Pancreas (tissue), 10 donors: ENCODE data around the gene CPSF6. TPM values are rescaled to one million over a fixed set of nuclear protein-coding genes. Genes with fewer than 3 reads are reported as not detected.
A peak's percentile ranks its signal among the peaks of the same experiment; 100 is the strongest.

ENCODE experiments used
- ATAC-seq, 4 donors: fragments of 200-7000 bp; cut with Tn5 transposase; one replicate each; pipeline versions ENCODE4 v1.8.0 to v1.9.1; 2020; ENCODE audit warnings: mild to moderate bottlenecking in 4 of 4, moderate library complexity in 4 of 4
- DNase-seq, 6 donors: peaks; one replicate each; pipeline ENCODE4 v3.0.0-alpha.2; 2020
- FAIRE-seq: peaks from 2 replicates; lab custom pipeline; 2012; peaks lifted over from hg19 to GRCh38; lab: Jason Lieb, UNC
- H3K27ac ChIP-seq, 4 donors: fragments of 200-600 bp; sonication (generic); 1 replicate in 3 of 4; 2 replicates in 1 of 4; pipeline versions ENCODE4 v1.5.0 to v1.8.0; 2020
- H3K27me3 ChIP-seq, 4 donors: fragments of 200-600 bp; one replicate each; pipeline ENCODE4 v1.8.0; 2021
- H3K36me3 ChIP-seq, 3 donors: fragments of 200-600 bp; sonication (generic) in 1 of 3; one replicate each; pipeline versions ENCODE4 v1.5.0 to v1.8.0; 2020 to 2021
- H3K4me1 ChIP-seq, 3 donors: fragments of 200-600 bp; one replicate each; pipeline ENCODE4 v1.8.0; 2021
- H3K4me3 ChIP-seq, 4 donors: fragments of 200-600 bp; sonication (generic) in 2 of 4; one replicate each; pipeline versions ENCODE4 v1.5.0 to v1.8.0; 2020 to 2021
- H3K9me3 ChIP-seq, 4 donors: fragments of 200-600 bp; one replicate each; pipeline ENCODE4 v1.8.0; 2021
- WGBS, 2 donors: extraction: QIAGEN DNeasy Blood & Tissue Kit; methylation state at CpG; one replicate each; pipeline ENCODE4 v1.1.7; 2013; 5-methylcytosine and 5-hydroxymethylcytosine counted together
- intact Hi-C, 3 donors: fragments of 100-400 bp; cut with DNase I; formaldehyde crosslinking; loops; one replicate each; pipeline versions ENCODE4 v1.11.1 to v1.14.2; 2022
- microRNA-seq, 2 donors: library from miRNA; unstranded; fragments of <30 nt; microRNA quantifications; one replicate each; pipeline versions ENCODE4 to v1.1.0, GENCODE V29; 2019 to 2020
- polyA plus RNA-seq, 2 donors: library from polyadenylated mRNA; stranded (reverse); fragments of 200-250 nt; gene quantifications; one replicate each; pipeline ENCODE4 v1.2.3, GENCODE V29; 2013
- total RNA-seq, 6 donors: library from RNA; stranded (reverse); fragmentation: NEBNext Ultra II Directional in 4 of 6; extraction: Animal tissue kit (Norgen Biotek cat#: 25700) in 4 of 6; gene quantifications; one replicate each; pipeline versions ENCODE4 v1.2.1 to v1.2.4, GENCODE V29; 2021 to 2023
- TF ChIP-seq, protein P1 (sequence below), 4 donors: fragments of 200-600 bp; sonication (generic) in 3 of 4; IDR thresholded peaks; one replicate each; pipeline versions ENCODE4 v1.5.0 to v1.8.0; 2021; ENCODE audit warnings: antibody characterized with exemption in 4 of 4
- donor health status: healthy with polysubstance abuse.
- donor health status: DM: no; HTN: no; CAD: no; lungs with moderate emphysema.
- donor health status: DM: no; HTN: no; CAD: no.
- donor health status: control.
- donor health status: control.
- donor health status: Bipolar disorder and iron deficiency.
- donor health status: DM: yes; HTN: yes; CAD: no.
- donor health status: DM: no; HTN: no; CAD: no.
- donor health status: DM: no; HTN: no; CAD: no.
- donor health status: DM: yes; HTN: yes; CAD: no.

Gene CPSF6
- total and polyA plus RNA-seq, 8 donors, result 14.1 to 34.2 (median 25.1) TPM

DNA sequence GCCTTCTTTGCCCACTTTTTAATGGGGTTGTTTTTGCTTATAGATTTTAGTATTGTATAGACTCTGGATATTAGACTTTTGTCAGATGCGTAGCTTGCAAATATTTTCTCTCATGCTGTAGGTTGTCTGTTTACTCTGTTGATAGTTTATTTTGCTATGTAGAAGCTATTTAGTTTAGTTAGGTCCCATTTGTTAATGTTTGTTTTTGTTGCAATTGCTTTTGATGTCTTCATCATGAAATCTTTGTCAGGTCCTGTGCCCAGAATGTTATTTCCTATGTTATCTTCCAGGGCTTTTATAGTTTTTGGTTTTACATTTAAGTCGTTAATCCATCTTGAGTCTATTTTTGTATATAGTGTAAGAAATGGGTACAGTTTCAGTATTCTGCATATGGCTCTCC, 78.9 kb downstream of the CPSF6 start:
- FAIRE-seq (no peak), ATAC-seq (no peak), DNase-seq (no peak)
- intact Hi-C loops, result no loop called here
- H3K9me3 ChIP-seq, result no peaks in the 10 kb centered on the region
- 87 to 94% methylated on average over 2 of the region's 2 CpGs for WGBS, 2 donors
- H3K4me3 ChIP-seq, result no peak overlapping the region
- H3K27me3 ChIP-seq, result no peaks in the 10 kb centered on the region
- no peaks in the 10 kb centered on the region for H3K4me1 ChIP-seq
- TF ChIP-seq, protein P1, sequence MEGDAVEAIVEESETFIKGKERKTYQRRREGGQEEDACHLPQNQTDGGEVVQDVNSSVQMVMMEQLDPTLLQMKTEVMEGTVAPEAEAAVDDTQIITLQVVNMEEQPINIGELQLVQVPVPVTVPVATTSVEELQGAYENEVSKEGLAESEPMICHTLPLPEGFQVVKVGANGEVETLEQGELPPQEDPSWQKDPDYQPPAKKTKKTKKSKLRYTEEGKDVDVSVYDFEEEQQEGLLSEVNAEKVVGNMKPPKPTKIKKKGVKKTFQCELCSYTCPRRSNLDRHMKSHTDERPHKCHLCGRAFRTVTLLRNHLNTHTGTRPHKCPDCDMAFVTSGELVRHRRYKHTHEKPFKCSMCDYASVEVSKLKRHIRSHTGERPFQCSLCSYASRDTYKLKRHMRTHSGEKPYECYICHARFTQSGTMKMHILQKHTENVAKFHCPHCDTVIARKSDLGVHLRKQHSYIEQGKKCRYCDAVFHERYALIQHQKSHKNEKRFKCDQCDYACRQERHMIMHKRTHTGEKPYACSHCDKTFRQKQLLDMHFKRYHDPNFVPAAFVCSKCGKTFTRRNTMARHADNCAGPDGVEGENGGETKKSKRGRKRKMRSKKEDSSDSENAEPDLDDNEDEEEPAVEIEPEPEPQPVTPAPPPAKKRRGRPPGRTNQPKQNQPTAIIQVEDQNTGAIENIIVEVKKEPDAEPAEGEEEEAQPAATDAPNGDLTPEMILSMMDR (IDR thresholded peaks at IDR 0.05), result no peak
- H3K36me3 ChIP-seq, result no peaks in the 10 kb centered on the region
- H3K27ac ChIP-seq, result no peak overlapping the region

DNA sequence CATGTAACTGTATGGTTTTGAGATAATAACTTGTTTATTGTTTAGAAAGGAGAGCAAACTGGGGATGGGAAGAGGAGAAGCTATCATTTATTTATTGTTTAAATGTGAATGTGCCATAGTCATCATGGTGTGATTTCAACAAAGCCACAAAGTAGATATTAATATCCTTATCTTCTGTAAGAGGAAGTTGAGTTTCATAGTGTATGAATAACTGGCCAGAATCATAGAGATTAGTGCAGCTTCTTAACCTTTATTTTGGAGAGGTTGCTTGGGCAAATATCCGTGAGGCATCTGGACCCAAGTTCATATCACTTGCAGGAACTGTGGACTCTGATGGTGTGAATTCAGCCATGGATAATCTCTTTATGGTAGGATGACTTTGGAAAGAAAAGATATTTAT, 82.0 kb downstream of the CPSF6 start:
- no peaks in the 10 kb centered on the region for H3K4me1 ChIP-seq
- ATAC-seq, result peak in 1 of 4 donors; percentile 19
- FAIRE-seq, result no peak
- TF ChIP-seq, protein P1 (IDR thresholded peaks at IDR 0.05), result no peak
- 79 to 85% methylated on average over 1 of the region's 1 CpG for WGBS, 2 donors
- H3K9me3 ChIP-seq, result no peaks in the 10 kb centered on the region
- H3K36me3 ChIP-seq, result no peaks in the 10 kb centered on the region
- DNase-seq, result no peak
- H3K4me3 ChIP-seq, result no peak overlapping the region
- no peak overlapping the region for H3K27ac ChIP-seq
- intact Hi-C loops, result no loop called here
- H3K27me3 ChIP-seq, result no peaks in the 10 kb centered on the region

Small RNAs within 50 kb of the gene (microRNA-seq; reads per million reads assigned to microRNA genes)
- 0 reads per million in 2 donors for gene MIR1279

Other genes starting within 250 kb of the CPSF6 start
- gene LYZ, start 108.8 kb downstream of the CPSF6 start, total RNA-seq, result 100 to 1,000 TPM in 2 of 6 donors, 10 to 100 TPM in 4; 14.0 to 591 (median 39.3) TPM
- 10 to 100 TPM; 10.1 to 29.4 TPM for gene LYZ, start 108.8 kb downstream of the CPSF6 start, polyA plus RNA-seq
- gene YEATS4, start 120.2 kb downstream of the CPSF6 start, total RNA-seq, result 10 to 100 TPM in 3 of 6 donors, 1 to 10 TPM in 3; 8.3 to 14.6 (median 10.6) TPM
- gene YEATS4, start 120.2 kb downstream of the CPSF6 start, polyA plus RNA-seq, result 10 to 100 TPM in 1 of 2 donors, 1 to 10 TPM in 1; 6.0 to 15.6 TPM
- 10 to 100 TPM in 5 of 6 donors, 1 to 10 TPM in 1; 7.9 to 23.2 (median 13.1) TPM for gene FRS2, start 230.8 kb downstream of the CPSF6 start, total RNA-seq
- 1 to 10 TPM; 2.5 to 5.3 TPM for gene FRS2, start 230.8 kb downstream of the CPSF6 start, polyA plus RNA-seq